GM12878 (cell line): Measurements from ENCODE around the gene SULT1A2. TPM values are rescaled to one million over a fixed set of nuclear protein-coding genes. Genes with fewer than 3 reads are reported as not detected.

Source experiments
- BHLHE40 ChIP-seq, 2 experiments: fragments of 450-650 bp in 1 of 2; IDR thresholded peaks; 2 replicates each; pipeline ENCODE4 v1.6.1; 2011 to 2017; ENCODE audit warnings: low read depth in 2 of 2, borderline replicate concordance in 1 of 2, improper control_type of control experiment in 1 of 2, low read length in 1 of 2, mild to moderate bottlenecking in 1 of 2
- BMI1 ChIP-seq: fragments of 450-650 bp; IDR thresholded peaks from 2 replicates; pipeline ENCODE4 v1.6.1; 2016; ENCODE audit warnings: mild to moderate bottlenecking, moderate library complexity, borderline replicate concordance
- CEBPB ChIP-seq, 2 experiments: fragments of 150-350 bp in 1 of 2; IDR thresholded peaks; 2 replicates each; pipeline ENCODE4 v1.6.1; 2012 to 2014; ENCODE audit warnings: low read depth in 2 of 2, low read length in 2 of 2, borderline replicate concordance in 1 of 2, inconsistent platforms in 1 of 2
- DPF2 ChIP-seq: fragments of 450-650 bp; IDR thresholded peaks from 2 replicates; pipeline ENCODE4 v1.6.1; 2017; ENCODE audit warnings: mild to moderate bottlenecking
- EED ChIP-seq: sonication (generic); IDR thresholded peaks from 2 replicates; pipeline ENCODE4 v1.6.1; 2016; ENCODE audit warnings: antibody characterized with exemption, low read depth
- ELK1 ChIP-seq: IDR thresholded peaks from 2 replicates; pipeline ENCODE4 v1.6.1; 2012; ENCODE audit warnings: low read depth, low read length, improper control_type of control experiment
- HDAC2 ChIP-seq: fragments of 200-600 bp; sonication (generic); IDR thresholded peaks from 2 replicates; pipeline ENCODE4 v1.6.1; 2017
- IRF4 ChIP-seq: IDR thresholded peaks from 2 replicates; pipeline ENCODE4 v1.6.1; 2011; ENCODE audit warnings: low read depth, low read length
- KAT2A ChIP-seq: conservative IDR thresholded peaks from 2 replicates; pipeline ENCODE4 v1.6.1; 2011; ENCODE audit warnings: low read depth, low read length; ENCODE audit not compliant: control insufficient read depth
- KLF5 ChIP-seq: fragments of 450-650 bp; IDR thresholded peaks from 2 replicates; pipeline ENCODE4 v1.6.1; 2014; ENCODE audit warnings: mild to moderate bottlenecking; ENCODE audit not compliant: partially characterized antibody
- RELA ChIP-seq: fragments of 450-650 bp; IDR thresholded peaks from 2 replicates; pipeline ENCODE4 v1.8.0; 2014; ENCODE audit warnings: borderline replicate concordance; ENCODE audit not compliant: partially characterized antibody
- ZBTB40 ChIP-seq: fragments of 450-650 bp; IDR thresholded peaks from 2 replicates; pipeline ENCODE4 v1.6.1; 2016; ENCODE audit warnings: mild to moderate bottlenecking, moderate library complexity, borderline replicate concordance
- ZSCAN29 ChIP-seq: fragments of 450-650 bp; IDR thresholded peaks from 2 replicates; pipeline ENCODE4 v1.6.1; 2017; ENCODE audit warnings: mild to moderate bottlenecking, moderate library complexity
- polyA plus RNA-seq, 11 experiments: library from polyadenylated mRNA; depleted of rRNA in 4 of 11; unstranded in 6 of 11; stranded (reverse) in 5 of 11; fragments of >200 nt; fragmentation: Nextera tagmentation in 4 of 11; fragmentation: Illumina TruSeq in 1 of 11; extraction: Ambion mirVana in 4 of 11; extraction: Trizol in 1 of 11; gene quantifications; 1 replicate in 1 of 11; 2 replicates in 10 of 11; pipeline versions ENCODE4 v1.2.1 to v1.2.3, GENCODE V29; 2011 to 2016; ENCODE audit warnings: inconsistent platforms in 2 of 11, missing spikeins in 2 of 11, low read depth in 1 of 11
- total RNA-seq, 4 experiments: library from RNA; depleted of rRNA in 3 of 4; stranded (reverse); fragments of >200 nt in 3 of 4; fragmentation: Illumina TruSeq in 1 of 4; extraction: Trizol in 1 of 4; gene quantifications; 2 replicates each; pipeline versions ENCODE4 v1.2.1 to v1.2.3, GENCODE V29; 2013 to 2021
- TF ChIP-seq, protein P1 (sequence below): fragments of 150-350 bp; IDR thresholded peaks from 2 replicates; pipeline ENCODE4 v1.6.1; 2014; ENCODE audit warnings: mild to moderate bottlenecking, low read depth, low read length
- TF ChIP-seq, protein P2 (sequence below): fragments of 450-650 bp; IDR thresholded peaks from 2 replicates; pipeline ENCODE4 v1.6.1; 2014; ENCODE audit warnings: mild to moderate bottlenecking
- TF ChIP-seq, protein P3 (sequence below): fragments of 450-650 bp; formaldehyde crosslinking; IDR thresholded peaks from 2 replicates; pipeline ENCODE4 v1.4.0; 2020; ENCODE audit warnings: mild to moderate bottlenecking, moderate library complexity

The SULT1A2 gene
- total and polyA plus RNA-seq, 10 of the 15 experiments (the other 5 are each of a cell fraction or from before 2014, with no cell fraction given): 0.06 to 0.39 (median 0.07) TPM; not detected in 7

GRCh38 chr16:28553776-28554633 lies 42.8 kb downstream of the SULT1A2 start, which contains the start of gene SGF29 (continued):
- TF ChIP-seq, protein P1, sequence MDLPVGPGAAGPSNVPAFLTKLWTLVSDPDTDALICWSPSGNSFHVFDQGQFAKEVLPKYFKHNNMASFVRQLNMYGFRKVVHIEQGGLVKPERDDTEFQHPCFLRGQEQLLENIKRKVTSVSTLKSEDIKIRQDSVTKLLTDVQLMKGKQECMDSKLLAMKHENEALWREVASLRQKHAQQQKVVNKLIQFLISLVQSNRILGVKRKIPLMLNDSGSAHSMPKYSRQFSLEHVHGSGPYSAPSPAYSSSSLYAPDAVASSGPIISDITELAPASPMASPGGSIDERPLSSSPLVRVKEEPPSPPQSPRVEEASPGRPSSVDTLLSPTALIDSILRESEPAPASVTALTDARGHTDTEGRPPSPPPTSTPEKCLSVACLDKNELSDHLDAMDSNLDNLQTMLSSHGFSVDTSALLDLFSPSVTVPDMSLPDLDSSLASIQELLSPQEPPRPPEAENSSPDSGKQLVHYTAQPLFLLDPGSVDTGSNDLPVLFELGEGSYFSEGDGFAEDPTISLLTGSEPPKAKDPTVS: no peak
- TF ChIP-seq, protein P2, sequence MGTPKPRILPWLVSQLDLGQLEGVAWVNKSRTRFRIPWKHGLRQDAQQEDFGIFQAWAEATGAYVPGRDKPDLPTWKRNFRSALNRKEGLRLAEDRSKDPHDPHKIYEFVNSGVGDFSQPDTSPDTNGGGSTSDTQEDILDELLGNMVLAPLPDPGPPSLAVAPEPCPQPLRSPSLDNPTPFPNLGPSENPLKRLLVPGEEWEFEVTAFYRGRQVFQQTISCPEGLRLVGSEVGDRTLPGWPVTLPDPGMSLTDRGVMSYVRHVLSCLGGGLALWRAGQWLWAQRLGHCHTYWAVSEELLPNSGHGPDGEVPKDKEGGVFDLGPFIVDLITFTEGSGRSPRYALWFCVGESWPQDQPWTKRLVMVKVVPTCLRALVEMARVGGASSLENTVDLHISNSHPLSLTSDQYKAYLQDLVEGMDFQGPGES: 0 out of 2 replicates have a peak, but pooled peaks have one; percentile 15
- TF ChIP-seq BMI1 (no peak), EED (no peak), DPF2 (0 out of 2 replicates have a peak, but pooled peaks have one; percentile 66), HDAC2 (no peak), KLF5 (no peak), RELA (peak; percentile 83), BHLHE40 (IDR thresholded peaks at IDR 0.05; ENCODE audit: borderline replicate concordance in 1 of 2, low read depth in 2 of 2, low read length in 1 of 2) (peak in 1 of 2 experiments; percentile 76; a peak in 2 of 4 replicates), ZBTB40 (no peak; the same call in 1 of the 2 replicates), KAT2A (no peak), ZSCAN29 (no peak), IRF4 (peak; percentile 61; the same call in 1 of the 2 replicates), CEBPB (IDR thresholded peaks at IDR 0.05; ENCODE audit: borderline replicate concordance in 1 of 2, low read depth in 2 of 2, low read length in 2 of 2) (no peak), ELK1 (no peak)
- TF ChIP-seq, protein P3, sequence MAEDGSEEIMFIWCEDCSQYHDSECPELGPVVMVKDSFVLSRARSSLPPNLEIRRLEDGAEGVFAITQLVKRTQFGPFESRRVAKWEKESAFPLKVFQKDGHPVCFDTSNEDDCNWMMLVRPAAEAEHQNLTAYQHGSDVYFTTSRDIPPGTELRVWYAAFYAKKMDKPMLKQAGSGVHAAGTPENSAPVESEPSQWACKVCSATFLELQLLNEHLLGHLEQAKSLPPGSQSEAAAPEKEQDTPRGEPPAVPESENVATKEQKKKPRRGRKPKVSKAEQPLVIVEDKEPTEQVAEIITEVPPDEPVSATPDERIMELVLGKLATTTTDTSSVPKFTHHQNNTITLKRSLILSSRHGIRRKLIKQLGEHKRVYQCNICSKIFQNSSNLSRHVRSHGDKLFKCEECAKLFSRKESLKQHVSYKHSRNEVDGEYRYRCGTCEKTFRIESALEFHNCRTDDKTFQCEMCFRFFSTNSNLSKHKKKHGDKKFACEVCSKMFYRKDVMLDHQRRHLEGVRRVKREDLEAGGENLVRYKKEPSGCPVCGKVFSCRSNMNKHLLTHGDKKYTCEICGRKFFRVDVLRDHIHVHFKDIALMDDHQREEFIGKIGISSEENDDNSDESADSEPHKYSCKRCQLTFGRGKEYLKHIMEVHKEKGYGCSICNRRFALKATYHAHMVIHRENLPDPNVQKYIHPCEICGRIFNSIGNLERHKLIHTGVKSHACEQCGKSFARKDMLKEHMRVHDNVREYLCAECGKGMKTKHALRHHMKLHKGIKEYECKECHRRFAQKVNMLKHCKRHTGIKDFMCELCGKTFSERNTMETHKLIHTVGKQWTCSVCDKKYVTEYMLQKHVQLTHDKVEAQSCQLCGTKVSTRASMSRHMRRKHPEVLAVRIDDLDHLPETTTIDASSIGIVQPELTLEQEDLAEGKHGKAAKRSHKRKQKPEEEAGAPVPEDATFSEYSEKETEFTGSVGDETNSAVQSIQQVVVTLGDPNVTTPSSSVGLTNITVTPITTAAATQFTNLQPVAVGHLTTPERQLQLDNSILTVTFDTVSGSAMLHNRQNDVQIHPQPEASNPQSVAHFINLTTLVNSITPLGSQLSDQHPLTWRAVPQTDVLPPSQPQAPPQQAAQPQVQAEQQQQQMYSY (CRISPR knock-in tag): no peak
